ENCODE data around the gene BLOC1S2. TPM values are rescaled to one million over a fixed set of nuclear protein-coding genes. Genes with fewer than 3 reads are reported as not detected.
"Not testable (repeated sequence)": the region's sequence is repeated elsewhere in the genome, so short reads cannot be mapped to it uniquely, and the experiment has no call there.

The BLOC1S2 gene
- 28.2 and 40.1 TPM in 2 replicates for total RNA-seq

DNA sequence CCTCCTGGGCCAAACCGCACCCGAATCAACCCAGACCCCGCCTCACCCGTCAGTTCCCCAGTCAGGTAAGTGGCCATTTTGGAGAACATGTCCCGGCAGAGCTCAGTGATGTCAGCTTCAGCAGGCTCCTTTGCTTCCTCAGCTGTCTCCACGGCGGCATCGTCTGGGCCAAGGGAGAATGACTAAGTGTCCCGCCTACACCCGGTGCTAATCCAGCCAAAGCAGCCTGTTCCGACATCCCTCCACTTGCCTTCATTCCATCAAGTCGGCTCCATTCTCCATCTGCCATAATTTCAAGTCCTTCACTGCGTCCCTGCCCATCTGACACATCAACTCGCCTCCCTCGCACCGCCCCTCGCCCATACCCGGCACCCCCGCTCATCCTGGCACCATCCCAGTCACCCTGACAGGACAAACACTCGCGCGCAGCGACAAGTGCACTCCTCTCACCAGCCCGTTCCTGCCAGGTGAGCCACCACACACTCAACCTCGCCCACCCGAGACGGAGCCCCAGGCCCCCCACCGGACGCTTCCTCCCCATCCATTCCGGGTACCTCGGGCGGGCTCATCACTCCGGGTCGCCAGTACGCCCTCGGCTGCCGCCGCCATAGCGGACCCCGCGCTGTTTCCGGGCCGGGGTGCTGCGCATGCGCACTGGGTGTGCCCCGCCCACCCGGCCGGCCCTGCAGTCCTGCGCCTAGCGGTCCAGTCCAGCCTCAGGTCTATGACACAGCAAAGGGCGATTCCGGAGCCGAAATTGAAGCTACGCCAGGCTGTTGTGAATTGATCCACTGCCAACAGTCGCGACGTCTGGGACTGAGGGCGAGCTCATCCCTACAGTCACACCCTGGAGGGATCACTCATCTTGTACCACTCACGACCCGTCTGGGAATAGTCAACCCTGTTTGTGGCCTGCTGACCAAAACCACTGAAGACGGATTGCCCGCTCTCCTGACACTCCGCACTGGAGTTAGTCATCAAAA is at the start of gene BLOC1S2:
Gene BLOC1S2, minus strand, starts transcription at position 630 of the 983 bp plus-strand sequence. Its CDS starts 21 bp downstream, at position 609.
- DNase-seq (ENCODE audit: low read depth in 2 of 2) = peak; percentile 91

DNA sequence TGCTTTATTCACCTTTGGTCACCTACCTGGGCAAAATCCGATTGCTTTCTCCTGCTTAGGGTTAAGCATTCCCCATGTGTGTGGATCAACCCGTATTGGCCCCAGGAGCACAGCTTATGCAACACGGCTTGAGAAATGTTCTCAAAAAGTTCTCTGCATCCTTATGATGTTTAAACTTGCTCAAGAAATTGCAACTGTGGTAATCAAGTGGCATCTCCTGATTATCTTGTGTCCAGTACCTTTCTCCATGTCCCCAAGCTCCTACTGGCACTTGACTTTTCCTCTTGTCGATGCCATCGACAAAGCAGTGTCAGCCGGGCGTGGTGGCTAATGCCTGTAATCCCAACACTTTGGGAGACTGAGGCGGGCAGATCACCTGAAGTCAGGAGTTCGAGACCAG is 48.3 kb upstream of the BLOC1S2 start:
- no peak for DNase-seq (ENCODE audit: low read depth in 2 of 2)

DNA sequence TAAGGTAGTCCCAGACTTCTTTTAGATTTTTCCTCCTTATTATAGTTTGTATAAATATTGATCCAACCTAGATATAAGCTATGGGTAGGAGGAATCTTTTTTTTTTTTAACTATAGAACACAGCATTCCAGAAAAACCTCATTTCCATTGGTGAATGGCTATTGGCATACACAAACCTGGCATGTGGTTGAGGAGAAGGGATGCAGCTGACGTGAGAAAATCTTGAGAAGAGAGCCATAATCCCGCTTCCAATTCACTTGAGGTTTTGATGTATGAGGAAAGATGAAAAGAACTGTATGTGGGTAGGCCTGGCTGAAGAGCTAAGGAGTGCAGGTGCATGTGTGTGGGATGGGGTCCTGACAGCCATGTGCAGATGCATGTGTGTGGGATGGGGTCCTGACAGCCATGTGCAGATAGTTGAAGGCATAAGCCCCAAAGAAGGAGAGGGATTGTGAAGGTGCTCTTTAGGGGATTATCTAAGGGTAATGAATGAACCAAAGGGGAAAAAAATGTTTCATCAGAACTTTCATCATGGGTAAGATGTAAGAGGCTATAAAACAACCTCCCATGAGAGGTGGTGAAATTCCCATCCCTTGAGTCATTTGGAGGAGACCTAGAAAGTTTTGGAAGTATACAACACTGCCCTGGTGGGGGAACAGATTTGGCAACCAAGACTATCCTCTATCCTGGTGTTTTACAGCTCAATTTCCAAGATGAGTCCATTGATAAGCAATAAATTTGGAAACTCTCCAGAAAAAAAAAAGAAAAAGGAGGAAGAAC is 47.4 kb upstream of the BLOC1S2 start:
- DNase-seq (ENCODE audit: low read depth in 2 of 2) = no peak

DNA sequence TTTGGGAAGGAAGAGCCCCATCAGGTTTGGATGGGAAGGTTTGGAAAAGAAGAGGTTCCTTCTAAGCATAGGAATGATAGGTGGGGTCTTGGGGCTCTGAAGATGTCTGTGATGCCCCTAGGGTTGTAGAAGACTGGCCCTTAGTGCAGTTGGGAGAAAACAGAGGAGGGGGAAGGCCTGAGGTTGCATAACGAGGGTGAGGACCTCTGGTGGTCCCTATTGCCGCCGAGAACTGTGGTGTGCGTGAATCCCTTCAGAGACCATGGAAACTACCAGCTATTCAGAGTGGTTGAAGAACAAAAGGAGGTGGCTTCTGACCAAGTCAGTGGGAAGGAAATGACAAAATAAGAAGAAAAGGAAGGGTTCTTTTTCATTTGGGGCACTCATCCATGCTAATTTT is 46.6 kb upstream of the BLOC1S2 start:
- DNase-seq (ENCODE audit: low read depth in 2 of 2) = no peak

DNA sequence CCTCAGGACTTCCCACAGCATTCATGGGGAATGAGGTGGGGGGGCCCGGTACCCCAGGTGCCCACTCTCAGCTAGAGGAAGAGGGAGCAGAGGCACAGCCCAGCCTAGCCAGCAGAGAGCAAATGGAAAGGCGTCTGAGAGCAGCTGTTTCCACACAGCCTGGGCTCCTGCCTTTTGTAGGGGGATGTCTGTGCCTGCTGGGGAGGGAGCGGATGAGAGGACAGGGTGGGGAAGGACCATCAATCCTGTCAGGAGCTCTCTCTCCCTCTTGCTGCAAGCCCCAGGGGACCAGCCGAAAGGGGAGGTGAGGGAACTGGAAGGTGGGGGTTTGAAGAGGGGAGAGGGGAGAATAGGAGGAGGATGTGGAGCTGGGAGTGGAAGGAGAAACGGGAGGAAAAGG is 43.6 kb upstream of the BLOC1S2 start, which contains the start of gene PKD2L1:
Gene PKD2L1, minus strand, starts transcription at position 150 of the 400 bp plus-strand sequence. Its CDS starts 125 bp downstream, at position 25.
- no peak for DNase-seq (ENCODE audit: low read depth in 2 of 2)

DNA sequence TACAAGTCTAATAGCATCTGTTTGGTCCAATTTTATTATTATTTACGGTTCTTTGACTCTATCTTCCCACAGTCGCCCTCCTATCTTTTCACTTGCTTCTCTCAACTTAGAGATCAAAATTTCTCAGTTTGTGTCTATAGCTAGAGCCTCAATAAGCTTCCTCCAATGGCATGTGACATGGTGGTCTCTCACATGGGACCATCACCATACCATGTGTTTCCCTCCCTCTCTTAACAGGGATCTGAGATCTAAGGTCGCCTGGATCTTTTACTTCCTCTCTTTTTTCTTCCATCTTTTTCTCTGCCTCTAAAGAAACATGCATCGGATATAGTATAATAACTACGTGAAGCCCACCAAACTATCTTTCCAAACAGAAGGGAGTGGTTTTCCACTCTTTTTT is 41.7 kb upstream of the BLOC1S2 start:
- DNase-seq (ENCODE audit: low read depth in 2 of 2) = no peak

DNA sequence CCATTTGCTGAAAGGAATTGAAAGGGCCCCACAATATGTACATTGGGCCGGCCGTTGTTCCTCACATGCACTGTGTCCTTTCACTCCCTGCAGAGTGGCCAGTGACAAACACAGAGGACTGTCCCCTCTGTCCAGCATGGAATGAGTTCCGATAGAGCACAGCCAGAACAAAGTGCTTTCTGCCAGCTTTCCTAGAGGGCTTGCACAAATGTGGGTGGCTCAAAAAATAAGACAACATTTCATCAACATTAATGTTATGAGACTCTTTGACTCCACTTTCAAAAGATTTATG is 41.2 kb upstream of the BLOC1S2 start:
- no peak for DNase-seq (ENCODE audit: low read depth in 2 of 2)

DNA sequence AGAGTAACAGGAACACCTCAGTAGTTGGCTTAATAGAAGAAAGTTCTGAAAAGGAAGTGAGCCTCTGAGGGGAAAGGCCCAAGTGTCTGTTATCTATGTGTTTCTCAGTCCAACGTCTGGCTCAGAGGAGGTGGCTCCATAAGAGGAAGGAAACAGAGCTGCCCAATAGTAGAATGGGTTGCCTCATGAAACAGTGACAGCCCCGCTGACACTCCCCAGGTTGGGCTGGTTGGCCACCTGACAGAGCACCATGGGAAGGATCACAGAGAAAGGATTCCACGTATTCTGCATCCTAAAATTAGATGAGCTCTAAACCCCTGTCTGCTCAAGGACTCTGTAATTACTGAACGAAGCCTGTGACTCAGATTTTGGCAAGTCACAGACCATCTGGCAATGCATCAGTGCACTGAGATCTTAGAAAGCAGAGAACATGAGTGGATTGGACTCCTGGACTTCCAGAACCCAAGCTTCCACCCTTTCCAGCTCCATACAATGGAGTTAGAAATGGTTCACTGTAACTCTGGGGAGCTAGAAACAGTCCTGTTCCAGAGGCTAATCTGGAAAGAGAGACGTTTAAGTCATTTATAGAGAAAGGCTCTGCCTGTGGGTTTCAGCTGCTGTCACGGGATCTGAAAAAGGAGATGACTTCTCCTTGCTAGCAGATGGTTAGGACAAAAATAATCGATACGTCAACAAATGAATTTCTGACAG is 40.7 kb upstream of the BLOC1S2 start:
- no peak for DNase-seq (ENCODE audit: low read depth in 2 of 2)

DNA sequence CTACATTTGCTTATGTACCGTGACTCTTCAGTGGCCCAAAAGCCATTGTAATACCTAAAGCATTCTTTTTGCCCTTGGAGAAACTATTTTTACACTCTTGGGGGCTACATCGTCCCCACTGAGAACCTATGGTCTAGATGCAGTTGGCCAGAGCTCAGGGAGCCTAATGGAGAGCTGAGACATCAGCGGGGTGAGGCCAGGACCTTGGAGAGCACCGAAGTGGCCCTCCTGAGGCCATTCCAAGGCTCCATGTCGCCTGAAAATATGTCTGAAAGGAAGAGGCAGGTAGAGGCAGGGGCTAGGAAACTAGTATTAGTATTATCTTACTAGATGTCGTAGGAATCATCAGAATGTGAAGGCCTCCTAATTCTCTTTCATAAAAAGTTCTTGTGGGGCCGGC is 38.7 kb upstream of the BLOC1S2 start:
- no peak for DNase-seq (ENCODE audit: low read depth in 2 of 2)

DNA sequence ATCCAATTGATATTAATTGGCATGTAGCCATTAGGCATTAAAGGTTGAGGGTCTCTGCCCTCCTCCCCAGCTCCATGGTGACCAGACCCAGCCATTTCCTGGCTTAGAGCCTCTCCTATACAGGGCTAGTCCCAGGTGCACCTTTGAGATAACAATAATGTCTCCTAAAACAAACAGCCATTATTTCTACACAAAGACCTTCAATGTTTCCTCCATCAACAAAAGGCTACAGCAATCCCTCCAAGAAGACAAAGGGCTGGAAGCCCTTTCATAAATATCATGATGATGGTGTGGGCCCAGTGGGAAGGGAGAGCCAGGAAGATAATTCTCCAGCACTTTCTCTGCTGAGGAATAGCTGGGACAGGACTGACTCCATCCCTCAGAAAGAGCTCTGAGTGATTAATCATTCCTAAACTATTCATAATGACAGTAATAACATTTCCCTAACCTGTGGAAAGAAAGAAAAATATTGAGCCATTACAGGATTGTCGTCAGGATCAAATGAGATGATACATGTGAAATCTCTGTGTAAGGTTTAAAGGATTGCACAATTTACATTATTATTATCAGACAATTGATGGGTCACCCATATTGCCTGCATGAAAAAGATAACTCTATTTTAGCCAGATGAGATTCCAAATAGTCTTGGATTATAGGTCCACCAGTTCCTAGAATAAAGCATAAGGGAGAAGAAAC is 33.4 kb upstream of the BLOC1S2 start:
- DNase-seq (ENCODE audit: low read depth in 2 of 2) = no peak

DNA sequence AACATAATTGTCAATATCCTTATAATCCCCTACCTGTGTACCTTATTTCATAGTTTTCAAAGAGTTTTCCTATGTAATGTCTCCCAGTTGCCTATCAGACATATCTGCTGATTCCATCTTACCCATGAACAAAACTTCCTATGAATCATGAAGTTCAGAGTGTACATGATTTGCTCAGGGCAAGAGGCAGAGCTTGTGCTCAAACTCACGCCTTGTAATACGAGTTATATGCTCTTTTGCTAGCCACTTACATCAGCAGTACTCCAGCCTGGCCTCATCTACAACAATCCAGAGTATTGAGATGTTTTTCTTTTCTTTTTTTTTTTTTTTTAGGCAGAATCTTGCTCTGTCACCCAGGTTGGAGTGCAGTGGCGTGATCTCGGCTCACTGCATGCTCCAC is 31.7 kb upstream of the BLOC1S2 start:
- no peak for DNase-seq (ENCODE audit: low read depth in 2 of 2)

DNA sequence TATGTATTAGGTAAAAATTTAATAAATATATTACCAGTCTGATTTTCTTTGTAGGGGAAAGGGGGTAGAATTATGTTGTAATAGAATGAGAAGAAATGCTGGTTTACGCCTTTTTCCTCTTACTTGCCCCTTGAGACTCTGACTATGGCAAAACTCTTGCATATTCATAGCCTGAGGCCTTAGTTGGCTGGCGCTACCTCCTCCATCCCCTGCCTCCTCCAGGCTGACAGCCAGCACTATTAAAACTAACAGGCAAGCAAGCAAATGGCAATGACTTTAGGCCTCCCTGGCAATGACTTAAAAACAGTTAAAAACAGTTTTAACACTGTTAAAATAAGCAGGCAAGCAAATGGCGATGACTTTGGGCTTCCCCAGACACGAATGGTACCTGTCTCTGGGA is 29.1 kb upstream of the BLOC1S2 start:
- no peak for DNase-seq (ENCODE audit: low read depth in 2 of 2)

DNA sequence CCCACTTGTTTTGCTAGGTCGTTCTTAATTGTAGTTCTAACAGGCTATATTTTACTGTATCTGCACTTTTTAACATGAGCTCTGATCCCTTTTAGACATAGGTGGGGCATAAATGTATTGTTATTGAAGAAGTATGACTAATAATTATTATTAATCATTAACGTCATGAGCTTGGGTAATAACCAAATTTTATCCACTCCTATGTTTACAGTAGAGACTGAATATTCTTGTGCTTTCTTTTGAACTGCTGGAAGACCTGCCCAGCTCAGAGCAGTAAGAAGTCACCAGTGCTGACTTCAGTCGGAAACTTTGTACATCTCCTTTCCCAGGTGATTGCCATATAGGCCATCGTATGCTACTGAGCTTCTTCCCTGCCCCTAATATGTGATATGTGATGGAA is 24.8 kb upstream of the BLOC1S2 start:
- DNase-seq (ENCODE audit: low read depth in 2 of 2) = no peak

DNA sequence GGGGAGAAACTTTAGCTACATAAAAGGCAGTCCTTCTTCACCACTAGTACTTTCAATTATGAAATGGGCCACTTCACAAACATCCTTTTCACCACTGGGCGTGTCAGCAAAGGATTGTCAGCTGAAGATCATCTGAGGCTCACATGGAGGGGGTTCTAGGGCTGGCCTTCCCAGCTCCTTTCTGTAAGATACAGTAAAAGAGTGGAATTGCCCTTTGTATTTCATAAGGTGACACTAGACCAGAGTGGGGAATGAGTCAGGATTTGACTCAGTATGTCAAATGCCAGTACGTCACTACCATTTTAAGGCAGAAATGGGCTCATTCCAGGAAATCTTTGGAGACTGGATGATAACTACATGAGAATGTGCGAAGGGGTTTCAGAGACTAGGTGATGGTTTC is 21.2 kb upstream of the BLOC1S2 start:
- peak in 1 of 2 donors; percentile 16 for DNase-seq (ENCODE audit: low read depth in 2 of 2)

DNA sequence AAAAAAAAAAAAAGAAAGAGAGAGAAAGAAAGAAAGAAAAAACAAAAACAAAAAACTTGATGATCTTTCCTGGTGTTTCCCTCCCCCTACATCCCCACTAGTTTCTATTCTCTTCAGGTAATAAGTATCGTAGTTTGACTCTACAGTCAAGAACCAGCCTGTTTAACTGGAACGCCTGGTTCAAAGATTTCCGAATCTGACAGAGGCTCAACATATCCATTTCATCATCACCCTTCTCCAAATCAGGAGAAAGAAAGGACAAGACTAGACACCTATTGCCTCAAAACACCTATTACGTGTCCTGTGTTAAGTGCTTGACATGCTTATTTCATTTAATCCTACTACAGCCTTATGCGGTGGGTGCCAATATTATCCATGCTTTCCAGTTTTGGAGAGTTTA is 20.4 kb upstream of the BLOC1S2 start:
- no peak for DNase-seq (ENCODE audit: low read depth in 2 of 2)

DNA sequence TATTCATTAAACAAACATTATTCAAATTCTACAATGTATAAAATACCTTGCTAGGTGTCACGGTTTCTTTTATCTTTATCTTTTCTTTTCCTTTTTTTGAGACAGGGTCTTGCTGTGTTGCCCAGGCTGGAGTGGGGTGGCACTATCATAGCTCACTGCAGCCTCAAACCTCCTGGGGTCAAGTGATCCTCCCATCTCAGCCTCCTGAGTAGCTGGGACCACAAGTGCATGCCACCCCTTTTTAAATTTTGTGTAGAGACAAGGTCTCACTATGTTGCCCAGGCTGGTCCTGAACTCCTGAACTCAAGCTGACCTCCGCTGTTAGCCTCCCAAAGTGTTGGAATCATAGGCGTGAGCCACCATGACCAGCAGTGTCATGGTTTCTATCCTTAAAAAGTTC is 17.9 kb upstream of the BLOC1S2 start:
- no peak for DNase-seq (ENCODE audit: low read depth in 2 of 2)

DNA sequence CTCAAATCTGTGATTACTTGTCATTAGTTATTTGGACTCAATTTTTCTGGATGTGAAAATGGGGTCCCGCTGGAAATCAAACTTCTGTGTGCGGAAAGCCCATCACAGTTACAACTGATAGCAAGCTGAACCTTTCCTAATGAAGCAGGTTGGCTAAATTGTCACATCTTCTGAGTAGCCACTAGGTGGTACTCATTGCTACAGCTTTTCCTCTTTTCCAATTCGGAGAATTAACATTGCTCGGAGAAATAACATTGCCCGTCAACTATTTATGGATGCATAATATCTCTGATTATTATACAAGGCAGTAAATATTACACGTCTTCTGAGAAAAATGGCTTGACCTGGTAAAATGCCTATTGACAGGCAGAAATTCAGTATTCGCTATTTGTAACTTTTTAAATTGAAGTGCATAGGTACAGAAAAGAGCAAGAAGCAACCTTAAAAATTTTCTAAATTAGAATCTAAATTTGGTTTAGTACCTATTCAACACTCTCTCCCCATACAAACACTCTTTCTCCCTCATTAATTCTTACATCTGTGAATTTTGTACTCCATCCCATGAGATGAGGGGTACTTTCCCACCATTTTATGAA is 17.3 kb upstream of the BLOC1S2 start:
- DNase-seq (ENCODE audit: low read depth in 2 of 2) = peak; percentile 39 to 50

DNA sequence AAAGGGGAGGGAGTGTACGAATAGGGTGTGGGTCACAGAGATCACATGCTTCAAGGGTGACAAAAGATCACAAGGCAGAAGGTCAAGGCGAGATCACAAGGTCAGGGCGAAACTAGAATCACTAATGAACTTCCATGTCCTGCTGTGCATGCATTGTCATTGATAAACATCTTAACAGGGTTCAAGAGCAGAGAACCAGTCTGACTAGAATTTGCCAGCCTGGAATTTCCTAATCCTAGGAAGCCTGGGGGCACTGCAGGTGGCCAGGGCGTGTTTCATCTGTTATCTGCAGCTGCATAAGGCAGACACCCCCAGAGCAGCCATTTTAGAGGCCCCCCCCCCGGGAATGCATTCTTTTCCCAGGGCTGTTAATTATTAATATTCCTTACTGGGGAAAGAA is 14.6 kb upstream of the BLOC1S2 start:
- DNase-seq (ENCODE audit: low read depth in 2 of 2) = not testable (repeated sequence)

DNA sequence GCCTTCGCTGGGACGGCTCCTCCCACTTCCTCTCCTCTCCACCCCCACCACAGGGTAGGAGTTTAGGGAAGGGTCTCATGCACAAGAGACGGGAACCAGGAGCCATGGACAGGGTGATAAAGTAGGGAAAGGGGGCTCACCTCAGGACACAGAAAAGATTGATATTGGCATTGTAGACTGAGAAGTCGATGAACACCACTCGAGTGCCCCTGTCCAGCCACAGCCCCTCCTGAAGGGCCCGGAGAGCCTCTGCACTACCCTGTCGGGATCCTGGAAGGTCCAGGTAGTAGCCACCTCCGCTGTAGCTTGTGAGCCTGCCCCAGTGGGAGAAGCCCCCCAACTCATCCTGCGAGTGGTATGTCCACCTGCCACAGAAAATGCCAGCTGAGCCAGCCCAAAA is 10.8 kb upstream of the BLOC1S2 start:
- DNase-seq (ENCODE audit: low read depth in 2 of 2) = no peak

DNA sequence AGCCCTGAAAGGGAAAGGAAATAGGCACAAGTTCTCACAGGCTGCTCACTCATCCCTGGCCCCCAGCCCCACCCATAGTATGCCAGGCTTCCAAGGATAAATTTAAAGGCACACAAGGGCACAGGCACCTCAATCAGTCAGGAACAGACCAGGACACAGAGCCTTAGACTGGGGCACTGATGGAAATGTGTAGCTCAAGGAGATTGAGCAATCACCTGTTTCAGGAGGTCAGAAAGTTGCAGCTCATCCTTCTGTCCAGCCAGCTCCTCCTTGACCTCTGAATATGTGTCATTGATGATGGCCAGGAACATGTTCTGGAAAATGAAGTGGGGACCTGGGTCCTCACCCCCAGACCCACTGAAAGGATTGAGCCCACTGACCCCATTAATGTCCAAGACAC is 6.6 kb upstream of the BLOC1S2 start:
- DNase-seq (ENCODE audit: low read depth in 2 of 2) = no peak

DNA sequence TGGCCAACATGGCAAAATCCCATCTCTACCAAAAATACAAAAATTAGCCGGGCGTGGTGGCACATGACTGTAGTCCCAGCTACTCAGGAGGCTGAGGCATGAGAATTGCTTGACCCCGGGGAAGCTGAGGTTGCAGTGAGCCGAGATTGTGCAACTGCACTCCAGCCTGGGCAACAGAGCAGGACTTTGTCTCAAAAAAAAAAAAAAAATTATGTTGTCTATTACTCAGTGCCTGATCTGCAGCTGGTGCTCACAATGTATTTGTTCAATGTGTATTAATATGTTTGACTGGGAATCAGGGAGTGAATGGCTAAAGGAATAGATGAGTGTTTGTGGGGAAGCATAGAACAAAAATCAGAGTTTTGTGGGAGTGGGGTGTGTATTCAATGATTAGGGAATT is 5.8 kb upstream of the BLOC1S2 start:
- DNase-seq (ENCODE audit: low read depth in 2 of 2) = not testable (repeated sequence)

Measured in lung microvascular endothelial cell (primary cell).